Cardiac septum (tissue), 1 donor: ENCODE results near the gene SPATA31A3. TPM values are rescaled to one million over a fixed set of nuclear protein-coding genes. Genes with fewer than 3 reads are reported as not detected.
"Not testable (repeated sequence)": the region's sequence is repeated elsewhere in the genome, so short reads cannot be mapped to it uniquely, and the experiment has no call there.

ENCODE experiments used
- DNase-seq: peaks from one replicate; pipeline ENCODE4 v3.0.0-alpha.2; 2020; ENCODE audit warnings: low spot score
- intact Hi-C: fragments of 100-400 bp; cut with DNase I; formaldehyde crosslinking; loops from one replicate; pipeline ENCODE4 v1.14.0; 2022
- long read RNA-seq: library from polyadenylated mRNA; unstranded; transcript quantifications from one replicate; pipeline ENCODE4 v2.0.0, GENCODE V29; 2021
- total RNA-seq: library from RNA; stranded (reverse); fragmentation: NEBNext Ultra II Directional; extraction: Animal tissue kit (Norgen Biotek cat#: 25700); gene quantifications from one replicate; pipeline ENCODE4 v1.2.1, GENCODE V29; 2021
- donor health status: DM: no; HTN: no; CAD: no.

The SPATA31A3 gene
- total RNA-seq: not detected
- long read RNA-seq: 0 reads

GRCh38 chr9:66992450-66992849 is at the start of gene SPATA31A3:
Gene SPATA31A3, minus strand, starts transcription at chr9:66992550. Its CDS starts 29 bp downstream, at chr9:66992521.
- intact Hi-C loops, DNase-seq: not testable (repeated sequence)

GRCh38 chr9:66952576-66952975 is 39.8 kb downstream of the SPATA31A3 start:
- DNase-seq, intact Hi-C loops: not testable (repeated sequence)

GRCh38 chr9:66942400-66943155 is 49.8 kb downstream of the SPATA31A3 start:
- intact Hi-C loops, DNase-seq: not testable (repeated sequence)

GRCh38 chr9:66939878-66940830 is 52.2 kb downstream of the SPATA31A3 start:
- DNase-seq, intact Hi-C loops: not testable (repeated sequence)

GRCh38 chr9:66938322-66938721 is 54.0 kb downstream of the SPATA31A3 start:
- intact Hi-C loops, DNase-seq: not testable (repeated sequence)

GRCh38 chr9:66937662-66938061 is 54.7 kb downstream of the SPATA31A3 start:
- intact Hi-C loops, DNase-seq: not testable (repeated sequence)

Other genes starting within 250 kb of the SPATA31A3 start
- gene ZNF658, start 91.8 kb downstream of the SPATA31A3 start, total RNA-seq: 6.4 TPM